Measurements from ENCODE around the gene TADA2A.

DNA sequence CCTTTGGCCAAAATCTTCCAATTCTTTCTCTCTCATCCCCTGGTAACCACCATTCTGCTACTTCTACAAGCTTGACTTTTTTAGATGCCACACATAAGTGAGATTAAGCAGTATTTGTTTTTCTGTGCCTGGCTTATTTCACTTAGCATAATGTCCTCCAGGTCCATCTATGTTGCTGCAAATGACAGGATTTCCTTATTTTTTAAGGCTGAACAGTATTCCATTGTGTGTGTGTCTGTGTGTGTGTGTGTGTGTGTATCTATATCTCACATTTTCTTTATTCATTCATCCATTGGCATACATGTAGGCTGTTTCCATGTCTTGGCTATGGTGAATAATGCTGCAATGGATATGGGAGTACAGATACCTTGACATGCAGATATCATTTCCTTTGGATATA, 6.2 kb upstream of the TADA2A start:
- TF ChIP-seq, protein P1, sequence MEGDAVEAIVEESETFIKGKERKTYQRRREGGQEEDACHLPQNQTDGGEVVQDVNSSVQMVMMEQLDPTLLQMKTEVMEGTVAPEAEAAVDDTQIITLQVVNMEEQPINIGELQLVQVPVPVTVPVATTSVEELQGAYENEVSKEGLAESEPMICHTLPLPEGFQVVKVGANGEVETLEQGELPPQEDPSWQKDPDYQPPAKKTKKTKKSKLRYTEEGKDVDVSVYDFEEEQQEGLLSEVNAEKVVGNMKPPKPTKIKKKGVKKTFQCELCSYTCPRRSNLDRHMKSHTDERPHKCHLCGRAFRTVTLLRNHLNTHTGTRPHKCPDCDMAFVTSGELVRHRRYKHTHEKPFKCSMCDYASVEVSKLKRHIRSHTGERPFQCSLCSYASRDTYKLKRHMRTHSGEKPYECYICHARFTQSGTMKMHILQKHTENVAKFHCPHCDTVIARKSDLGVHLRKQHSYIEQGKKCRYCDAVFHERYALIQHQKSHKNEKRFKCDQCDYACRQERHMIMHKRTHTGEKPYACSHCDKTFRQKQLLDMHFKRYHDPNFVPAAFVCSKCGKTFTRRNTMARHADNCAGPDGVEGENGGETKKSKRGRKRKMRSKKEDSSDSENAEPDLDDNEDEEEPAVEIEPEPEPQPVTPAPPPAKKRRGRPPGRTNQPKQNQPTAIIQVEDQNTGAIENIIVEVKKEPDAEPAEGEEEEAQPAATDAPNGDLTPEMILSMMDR (optimal IDR thresholded peaks at IDR 0.05 in 1 of 3, IDR thresholded peaks at IDR 0.05 in 1 of 3, conservative IDR thresholded peaks at IDR 0.05 in 1 of 3; ENCODE audit: extremely low read depth in 1 of 3, insufficient read depth in 2 of 3, low read length in 3 of 3): no peak
- TF ChIP-seq EZH2 (IDR thresholded peaks at IDR 0.05; ENCODE audit: low read length): no peak

Data from keratinocyte (primary cell).